Sciatic nerve (tissue), 2 donors: Measurements from ENCODE around the gene COL21A1. TPM values are rescaled to one million over a fixed set of nuclear protein-coding genes. Genes with fewer than 3 reads are reported as not detected.
"Not testable (repeated sequence)": the region's sequence is repeated elsewhere in the genome, so short reads cannot be mapped to it uniquely, and the experiment has no call there.

Experiments used
- ATAC-seq: fragments of 200-7000 bp; cut with Tn5 transposase; one replicate; pipeline ENCODE4 v1.9.1; 2020; ENCODE audit warnings: mild to moderate bottlenecking, moderate library complexity
- DNase-seq: peaks from one replicate; pipeline ENCODE4 v3.0.0-alpha.2; 2020; ENCODE audit warnings: low spot score
- intact Hi-C: fragments of 100-400 bp; cut with DNase I; formaldehyde crosslinking; loops from one replicate; pipeline ENCODE4 v1.14.2; 2022
- total RNA-seq: library from RNA; stranded (reverse); fragmentation: NEBNext Ultra II Directional; extraction: Animal tissue kit (Norgen Biotek cat#: 25700); gene quantifications from one replicate; pipeline ENCODE4 v1.2.1, GENCODE V29; 2021
- donor health status: DM: no; HTN: no; CAD: no.
- donor health status: DM: no; HTN: no; CAD: no.

COL21A1 gene
- 31.4 TPM for total RNA-seq

DNA sequence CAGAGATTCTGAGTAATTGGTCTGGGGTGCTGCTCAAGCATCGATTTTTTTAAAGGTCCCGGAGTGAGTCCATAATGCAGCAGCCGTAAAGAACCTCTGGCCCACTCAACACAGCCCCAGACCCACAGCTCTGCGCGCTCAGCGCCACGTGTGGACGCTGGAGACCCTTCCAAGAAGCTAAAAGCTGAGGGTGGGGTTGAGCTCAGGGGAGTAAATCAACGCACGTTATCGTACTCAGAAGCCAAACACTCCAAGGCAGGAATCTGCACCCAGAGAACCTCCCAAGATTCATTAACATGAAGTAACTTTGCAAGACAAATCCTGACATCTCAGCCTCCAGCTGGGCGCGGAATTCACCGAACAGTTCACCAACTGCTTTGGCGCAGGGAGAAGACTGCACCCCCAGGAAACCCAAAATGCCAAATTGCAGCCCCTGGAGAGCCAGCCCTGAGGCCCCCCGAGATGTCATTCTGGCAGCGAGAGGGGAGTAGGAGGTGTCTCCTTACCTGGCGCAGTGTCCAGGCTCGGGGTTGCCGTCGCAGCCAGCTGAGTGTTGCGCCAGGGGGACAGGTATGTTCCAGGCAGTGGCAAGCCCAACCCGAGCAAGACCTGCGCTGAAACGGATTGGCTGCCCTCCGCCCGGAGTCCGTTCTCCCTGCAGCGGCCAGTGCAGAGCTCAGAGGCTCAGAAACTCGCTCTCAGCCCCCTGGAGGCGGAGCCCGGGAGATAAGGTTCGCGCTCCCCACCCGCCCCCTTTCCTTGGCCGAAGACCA is at the start of gene COL21A1:
Gene COL21A1, minus strand, starts transcription at position 700 of the 773 bp plus-strand sequence. CDS start 64,962 bp downstream, outside the sequence.
- peak; percentile 89 for ATAC-seq
- DNase-seq, result peak; percentile 79
- intact Hi-C loops, result no loop called here

DNA sequence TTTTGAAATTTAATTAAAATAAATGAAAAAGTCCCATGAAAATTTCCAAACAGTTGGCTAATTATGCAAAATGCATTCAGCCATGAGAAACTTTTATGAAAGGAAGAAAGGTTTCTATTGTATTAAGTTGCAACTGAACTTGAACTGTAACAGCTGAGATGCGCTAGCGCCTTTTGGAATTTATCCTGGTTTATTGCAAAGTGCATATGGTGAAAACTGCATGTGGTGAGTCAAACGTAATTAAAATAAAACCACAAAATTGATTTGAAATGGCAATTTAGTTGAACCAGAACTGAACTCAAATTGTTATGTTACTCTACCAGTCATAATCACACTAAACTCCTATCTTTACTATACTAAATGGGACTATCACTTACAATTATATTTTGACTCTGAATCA is 46.4 kb upstream of the COL21A1 start:
- DNase-seq, result no peak
- ATAC-seq, result no peak
- intact Hi-C loops, result loop anchor here (5.0 kb wide), 1 partner anchor 311 kb away; no protein-coding TSS in a partner anchor

GRCh38 chr6:56292505-56293181 is 45.3 kb upstream of the COL21A1 start:
- intact Hi-C loops, result loop anchor here (5.0 kb wide), 1 partner anchor 310 kb away; no protein-coding TSS in a partner anchor
- DNase-seq (no peak), ATAC-seq (peak; percentile 96)

GRCh38 chr6:56291302-56291917 is 44.0 kb upstream of the COL21A1 start:
- no peak for DNase-seq
- ATAC-seq, result peak; percentile 23
- intact Hi-C loops, result loop anchor here (5.0 kb wide), 1 partner anchor 309 kb away; no protein-coding TSS in a partner anchor

DNA sequence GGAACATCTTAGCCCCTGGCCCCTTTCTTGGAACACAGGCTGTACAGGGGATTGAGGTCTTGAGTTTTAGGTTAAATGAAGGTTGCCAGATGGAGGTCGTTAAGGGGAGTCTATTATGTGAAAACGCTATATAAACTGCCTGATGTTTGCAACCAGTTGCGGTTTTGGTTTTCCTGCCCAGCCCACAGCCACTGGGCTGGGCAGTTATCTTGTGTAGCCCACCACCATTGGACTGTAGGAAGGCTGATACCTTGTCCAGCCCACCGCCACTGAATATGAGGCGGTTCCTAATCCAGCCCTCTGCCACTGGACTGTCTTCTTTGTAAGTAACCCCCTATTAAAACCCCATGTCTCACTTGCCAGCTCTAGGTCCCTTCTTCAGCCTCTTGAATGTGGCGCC is 42.3 kb upstream of the COL21A1 start:
- DNase-seq (no peak), ATAC-seq (no peak)
- intact Hi-C loops, result loop anchor here (5.0 kb wide), 1 partner anchor 307 kb away; no protein-coding TSS in a partner anchor

DNA sequence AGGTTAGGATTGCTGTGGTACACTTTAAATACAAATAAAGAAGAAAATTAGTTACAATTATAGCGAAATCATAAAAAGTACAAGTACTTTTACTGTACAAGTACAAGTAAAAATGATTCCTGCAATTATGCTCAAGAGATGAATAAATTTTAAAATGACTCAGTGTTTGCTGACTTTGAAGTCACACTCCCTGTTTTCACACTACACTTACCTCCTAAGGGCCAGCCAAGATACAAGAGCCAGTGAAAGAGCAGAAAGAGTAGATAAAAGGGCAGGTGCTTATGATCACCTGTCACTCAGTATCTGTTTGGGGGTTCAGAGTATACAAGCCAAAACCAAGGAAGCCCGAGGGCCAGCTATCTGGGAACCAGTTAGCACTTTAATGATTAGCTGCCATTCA is 41.0 kb upstream of the COL21A1 start:
- intact Hi-C loops, result no loop called here
- DNase-seq (no peak), ATAC-seq (no peak)

DNA sequence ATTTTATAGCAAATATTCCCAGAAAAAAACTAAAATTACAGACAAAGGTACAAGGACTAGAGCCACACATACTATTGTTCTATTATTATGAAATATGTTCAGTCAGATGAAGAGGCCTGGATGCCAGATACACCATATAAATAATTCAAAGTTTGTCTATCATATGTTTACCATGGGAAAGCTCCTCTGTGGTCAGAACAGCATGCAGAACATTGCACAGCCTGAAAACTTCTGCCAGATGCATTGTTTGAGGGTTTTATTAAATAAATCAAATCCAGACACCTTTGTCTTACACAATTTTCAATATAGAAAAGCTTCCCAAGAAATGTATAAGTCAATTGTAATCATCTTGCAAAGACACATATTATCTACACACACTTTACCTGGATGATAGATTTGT is 35.0 kb upstream of the COL21A1 start:
- ATAC-seq, result no peak
- intact Hi-C loops, result no loop called here
- no peak for DNase-seq

DNA sequence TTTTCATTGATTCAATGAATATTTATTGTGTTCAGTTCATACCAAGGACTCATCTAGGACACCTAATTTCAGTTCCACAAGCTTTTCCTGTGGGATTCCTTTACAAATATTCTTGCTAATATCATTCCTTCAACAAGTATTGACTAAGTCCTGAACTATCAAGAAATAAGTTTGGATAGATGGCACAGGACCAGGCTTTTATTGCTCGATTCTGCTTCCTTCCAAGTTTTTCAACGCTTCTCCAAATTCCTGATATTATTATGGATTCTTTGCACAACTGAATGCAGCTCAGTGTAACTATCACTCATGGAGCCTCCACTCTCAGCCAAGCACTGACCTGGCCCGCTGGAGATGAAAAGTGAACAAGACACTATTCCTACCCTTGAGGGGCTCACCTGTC is 32.7 kb upstream of the COL21A1 start:
- ATAC-seq (no peak), DNase-seq (no peak)
- intact Hi-C loops, result no loop called here

- peak; percentile 68 for ATAC-seq
- intact Hi-C loops, result no loop called here
- DNase-seq, result no peak
Observed at GRCh38 chr6:56279331-56280080, 32.1 kb upstream of the COL21A1 start.

DNA sequence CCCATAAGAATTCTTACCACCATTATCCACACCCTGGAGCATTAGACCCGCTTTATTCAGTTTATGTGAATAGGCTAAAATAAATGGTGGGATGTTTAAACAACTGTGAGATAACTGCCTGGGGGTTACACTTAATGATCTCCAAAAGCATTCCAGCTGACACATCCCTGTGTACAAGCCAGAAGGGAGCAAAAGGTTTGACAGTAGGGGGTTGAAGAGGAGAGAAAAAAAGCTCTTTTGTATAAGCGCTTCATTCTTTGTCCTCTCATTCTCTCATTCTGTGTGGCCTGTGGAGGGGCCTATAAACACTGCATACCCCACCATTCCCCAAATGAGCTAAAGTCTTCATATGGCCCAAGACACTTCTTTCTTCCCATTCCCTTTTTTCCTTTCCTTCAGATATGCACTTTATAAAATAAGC is 30.8 kb upstream of the COL21A1 start:
- intact Hi-C loops, result no loop called here
- ATAC-seq, result no peak
- DNase-seq, result no peak

GRCh38 chr6:56270812-56271441 is 23.5 kb upstream of the COL21A1 start:
- no peak for DNase-seq
- intact Hi-C loops, result no loop called here
- ATAC-seq, result no peak

DNA sequence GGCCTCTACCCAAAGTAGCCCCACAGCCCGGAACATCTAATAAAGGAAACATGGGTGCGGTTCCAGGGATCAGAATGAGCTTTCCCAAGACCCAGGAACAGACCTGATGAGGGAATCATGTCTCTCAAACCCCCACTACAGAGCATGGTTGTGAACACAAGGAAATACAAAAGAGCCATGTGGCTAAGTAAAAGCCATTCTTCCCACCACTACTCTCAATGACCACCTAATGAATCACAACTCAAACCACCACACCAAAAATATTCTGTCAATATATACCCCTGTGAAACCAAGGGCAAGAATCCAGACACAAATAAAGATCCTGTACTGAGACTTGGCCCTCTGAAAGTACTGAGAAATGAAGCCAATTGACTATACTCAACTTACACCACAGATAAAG is 20.9 kb upstream of the COL21A1 start:
- no peak for DNase-seq
- intact Hi-C loops, result no loop called here
- ATAC-seq, result no peak

DNA sequence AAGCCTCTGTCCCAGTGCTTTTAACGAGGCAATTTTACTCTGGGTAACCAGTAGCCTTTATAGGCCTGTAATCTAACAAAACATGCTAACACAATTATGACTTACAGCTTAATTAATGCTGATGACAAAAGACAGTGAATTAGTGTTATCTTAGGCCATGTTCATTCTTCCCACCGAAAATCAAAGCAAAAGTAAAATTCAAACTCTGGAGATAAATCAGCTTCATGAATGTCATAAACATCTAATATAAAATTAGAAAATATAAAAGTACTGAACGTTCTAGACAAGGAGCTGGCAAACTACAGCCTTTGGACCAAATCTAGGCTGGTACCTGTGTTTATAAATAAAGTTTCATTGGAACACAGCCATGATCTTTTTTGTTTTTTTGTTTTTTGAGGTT is 18.6 kb upstream of the COL21A1 start:
- DNase-seq, result no peak

GRCh38 chr6:56263596-56264315 is 16.4 kb upstream of the COL21A1 start:
- ATAC-seq (no peak), DNase-seq (no peak)
- intact Hi-C loops, result no loop called here

More for the DNA sequence above, 18.6 kb upstream of the COL21A1 start:
- intact Hi-C loops, result no loop called here
- ATAC-seq, result no peak

DNA sequence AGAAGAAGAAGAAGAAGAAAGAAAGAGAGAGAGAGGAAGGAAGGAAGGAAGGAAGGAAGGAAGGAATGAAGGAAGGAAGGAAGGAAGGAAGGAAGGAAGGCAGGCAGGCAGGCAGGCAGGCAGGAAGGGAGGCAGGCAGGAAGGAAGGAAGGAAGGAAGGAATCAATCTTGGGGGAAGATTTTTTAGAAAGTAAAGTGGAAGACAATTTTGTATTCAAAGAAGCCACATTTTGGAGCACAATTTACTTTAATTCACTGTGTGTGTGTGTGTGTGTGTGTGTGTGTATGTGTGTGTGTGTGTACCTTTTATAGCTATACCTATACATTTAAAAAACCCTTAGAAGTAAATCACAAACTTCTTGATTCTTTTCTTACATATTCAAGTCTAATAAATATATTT is 13.2 kb upstream of the COL21A1 start:
- intact Hi-C loops, ATAC-seq, DNase-seq: not testable (repeated sequence)

GRCh38 chr6:56259234-56260077 is 12.1 kb upstream of the COL21A1 start:
- ATAC-seq (no peak), DNase-seq (no peak)
- intact Hi-C loops, result no loop called here

- ATAC-seq (no peak), DNase-seq (no peak)
- intact Hi-C loops, result no loop called here
Observed at GRCh38 chr6:56255349-56255748, 8.0 kb upstream of the COL21A1 start.
